ENCODE measurements around the gene PAGE2. TPM values are rescaled to one million over a fixed set of nuclear protein-coding genes. Genes with fewer than 3 reads are reported as not detected.
A peak's percentile ranks its signal among the peaks of the same experiment; 100 is the strongest.
"Not testable (repeated sequence)": the region's sequence is repeated elsewhere in the genome, so short reads cannot be mapped to it uniquely, and the experiment has no call there.

The PAGE2 gene
- total RNA-seq, 4 donors from 2014 or later, result not detected

GRCh38 chrX:55057675-55058249 lies 31.1 kb upstream of the PAGE2 start:
- TF ChIP-seq POLR2A (IDR thresholded peaks at IDR 0.05) (no peak), CTCF (IDR thresholded peaks at IDR 0.05) (peak; percentile 43 to 76 (median 62))
- no peaks in the 10 kb centered on the region for H3K27me3 ChIP-seq
- H3K27ac ChIP-seq, result no peak overlapping the region
- WGBS, 2 donors, result 18 to 26% methylated on average over 5 of the region's 5 CpGs
- H3K9me3 ChIP-seq, result no peaks in the 10 kb centered on the region
- H3K4me3 ChIP-seq, result peak overlapping the region in 2 of 4 donors; percentile 6 to 14
- no peak for DNase-seq
- H3K4me1 ChIP-seq, result no peaks in the 10 kb centered on the region
- H3K36me3 ChIP-seq, result no peaks in the 10 kb centered on the region
- intact Hi-C loops (cut with DNase I), result loop anchor here (10.0 kb wide), 1 partner anchor 163 kb away; no protein-coding TSS in a partner anchor

DNA sequence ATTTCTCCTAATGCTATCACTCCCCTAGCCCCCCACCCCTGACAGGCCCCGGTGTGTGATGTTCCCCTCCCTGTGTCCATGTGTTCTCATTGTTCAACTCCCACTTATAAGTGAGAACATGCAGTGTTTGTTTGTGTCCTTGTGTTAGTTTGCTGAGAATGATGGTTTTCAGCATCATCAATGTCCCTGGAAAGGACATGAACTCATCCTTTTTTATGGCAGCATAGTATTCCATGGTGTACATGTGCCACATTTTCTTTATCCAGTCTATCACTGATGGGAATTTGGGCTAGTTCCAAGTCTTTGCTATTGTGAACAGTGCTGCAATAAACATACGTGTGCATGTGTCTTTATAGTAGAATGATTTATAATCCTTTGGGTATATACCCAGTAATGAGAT lies 21.6 kb upstream of the PAGE2 start:
- H3K27me3 ChIP-seq; H3K4me1 ChIP-seq; DNase-seq; H3K9me3 ChIP-seq; H3K36me3 ChIP-seq; H3K27ac ChIP-seq; H3K4me3 ChIP-seq; intact Hi-C loops (cut with DNase I): not testable (repeated sequence)
- 67% methylated on average over 2 of the region's 2 CpGs; no CpG with 5 or more reads in 1 of the 2 donors for WGBS, 2 donors

GRCh38 chrX:55072286-55072685 lies 16.5 kb upstream of the PAGE2 start:
- Histone ChIP-seq H3K36me3 (no peaks in the 10 kb centered on the region), H3K4me3 (no peak overlapping the region), H3K9me3 (no peaks in the 10 kb centered on the region), H3K27ac (no peak overlapping the region), H3K27me3 (no peaks in the 10 kb centered on the region), H3K4me1 (no peaks in the 10 kb centered on the region)
- TF ChIP-seq POLR2A (IDR thresholded peaks at IDR 0.05) (no peak), CTCF (IDR thresholded peaks at IDR 0.05) (no peak)
- 67% methylated on average over 1 of the region's 3 CpGs; no CpG with 5 or more reads in 1 of the 2 donors for WGBS, 2 donors
- intact Hi-C loops (cut with DNase I), result no loop called here
- no peak for DNase-seq

DNA sequence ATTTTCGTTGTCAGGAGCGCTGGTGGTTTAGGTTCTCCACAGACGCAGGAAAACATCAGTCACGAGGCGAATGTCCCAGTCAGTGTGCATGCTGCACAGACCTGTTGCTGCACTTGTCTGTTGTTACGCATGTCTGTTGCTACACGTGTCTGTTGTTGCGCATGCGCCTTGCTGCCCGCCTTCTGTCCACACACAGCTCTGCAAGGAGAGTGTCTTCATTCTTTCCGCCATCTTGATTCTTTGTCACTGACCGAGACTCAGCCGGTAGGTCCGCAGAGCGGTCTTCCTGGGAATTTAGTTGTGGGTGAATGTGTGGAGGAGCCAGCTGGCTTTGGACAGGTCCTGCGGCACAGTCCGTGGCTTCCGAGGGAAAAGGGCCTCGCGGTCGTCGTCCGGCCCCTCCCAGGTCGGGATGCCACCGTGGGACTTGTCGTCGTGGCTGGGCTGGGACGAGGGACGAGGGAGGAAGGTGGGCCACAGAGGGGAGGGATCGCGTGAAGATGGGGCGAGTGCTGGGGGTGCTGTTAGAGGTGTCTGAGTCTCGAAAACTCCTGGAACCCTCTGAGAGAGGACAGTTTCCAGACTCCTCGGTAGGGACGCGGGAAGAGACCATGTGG lies 13.9 kb upstream of the PAGE2 start, which contains the start of gene PAGE2B:
TSS of gene PAGE2B (plus strand) at position 180 of the 617 bp plus-strand sequence. CDS start 1,012 bp downstream, outside the sequence.
- Histone ChIP-seq H3K36me3 (no peaks in the 10 kb centered on the region), H3K9me3 (no peaks in the 10 kb centered on the region), H3K4me3 (no peak within 1 kb of the TSS), H3K27ac (no peak within 1 kb of the TSS), H3K4me1 (no peaks in the 10 kb centered on the region), H3K27me3 (no peaks in the 10 kb centered on the region)
- TF ChIP-seq CTCF (IDR thresholded peaks at IDR 0.05) (no peak), POLR2A (IDR thresholded peaks at IDR 0.05) (no peak)
- intact Hi-C loops (cut with DNase I), result no loop called here
- no peak for DNase-seq
- 93% methylated on average over 19 to 20 of the region's 36 CpGs for WGBS, 2 donors

GRCh38 chrX:55098691-55099090 lies 9.9 kb downstream of the PAGE2 start:
- no peaks in the 10 kb centered on the region for H3K9me3 ChIP-seq
- DNase-seq, result no peak
- no peak overlapping the region for H3K4me3 ChIP-seq
- TF ChIP-seq CTCF (IDR thresholded peaks at IDR 0.05), result no peak
- no peak for TF ChIP-seq POLR2A (IDR thresholded peaks at IDR 0.05)
- H3K27ac ChIP-seq, result no peak overlapping the region
- 35 to 51% methylated on average over 2 of the region's 2 CpGs for whole genome bisulfite sequencing, 2 donors
- H3K27me3 ChIP-seq, result peaks cover 0 to 3% (median 0%) of the 10 kb centered on the region in 4 donors
- intact Hi-C loops (cut with DNase I), result no loop called here
- no peaks in the 10 kb centered on the region for H3K36me3 ChIP-seq
- H3K4me1 ChIP-seq, result no peaks in the 10 kb centered on the region
